ENCODE measurements around the gene DLG2. TPM values are rescaled to one million over a fixed set of nuclear protein-coding genes. Genes with fewer than 3 reads are reported as not detected.
"Not testable (repeated sequence)": the region's sequence is repeated elsewhere in the genome, so short reads cannot be mapped to it uniquely, and the experiment has no call there.

DLG2 gene
- total RNA-seq (2014; rRNA removed): 0.17 TPM in 1 of 2 replicates, not detected in the other
- polyA plus RNA-seq (2012): 0.16 TPM

DNA sequence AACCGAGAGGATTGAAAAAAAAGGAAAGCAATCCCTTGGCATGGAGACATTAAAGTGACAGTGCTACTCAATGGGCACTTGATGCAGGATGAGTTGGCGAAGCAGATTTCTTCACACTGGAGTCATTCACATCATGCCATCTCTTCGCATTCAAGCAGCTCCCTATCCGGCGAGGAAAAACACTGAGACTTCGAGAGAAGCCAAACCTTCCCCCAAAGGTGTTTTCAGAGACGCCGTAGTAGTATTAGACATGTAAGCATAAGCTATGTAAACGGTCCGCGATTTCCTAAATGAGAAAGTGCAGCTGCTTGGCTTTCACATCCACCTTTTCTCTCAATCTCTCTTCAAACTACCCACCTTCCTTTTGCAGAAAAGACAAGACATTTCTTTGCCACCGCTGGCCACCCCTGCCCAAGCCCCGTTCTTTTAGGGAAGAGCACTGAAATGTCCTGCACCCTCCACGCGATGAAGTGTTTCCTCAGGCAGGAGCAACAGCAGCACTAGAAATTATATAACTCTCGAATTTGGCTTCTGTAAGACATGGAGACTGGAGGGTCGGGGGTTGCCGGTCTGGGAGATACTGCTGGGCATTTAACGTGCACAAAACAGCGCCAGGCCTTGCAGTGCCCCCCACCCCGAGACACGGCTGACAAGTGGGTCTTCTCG lies at the start of gene DLG2:
TSS of gene DLG2 (minus strand) at position 13 of the 666 bp plus-strand sequence.
- peak; percentile 41 for DNase-seq (ENCODE audit: low read depth)

DNA sequence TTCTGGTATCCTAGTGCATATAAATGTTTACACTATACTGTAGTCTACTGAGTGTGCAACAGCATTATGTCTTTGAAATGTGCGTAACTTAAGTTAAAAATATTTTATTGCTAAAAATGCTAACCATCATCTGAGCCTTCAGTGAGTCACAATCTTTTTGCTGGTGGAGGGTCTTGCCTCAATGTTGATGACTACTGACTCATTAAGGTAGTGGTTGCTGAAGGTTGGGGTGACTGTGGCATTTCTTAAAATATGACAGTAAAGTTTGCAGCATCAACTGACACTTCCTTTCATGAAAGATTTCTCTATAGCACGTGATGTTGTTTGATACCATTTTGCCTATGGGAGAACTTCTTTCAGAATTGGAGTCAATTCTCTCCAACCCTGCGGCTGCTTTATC lies 46.2 kb upstream of the DLG2 start:
- DNase-seq (ENCODE audit: low read depth): no peak

DNA sequence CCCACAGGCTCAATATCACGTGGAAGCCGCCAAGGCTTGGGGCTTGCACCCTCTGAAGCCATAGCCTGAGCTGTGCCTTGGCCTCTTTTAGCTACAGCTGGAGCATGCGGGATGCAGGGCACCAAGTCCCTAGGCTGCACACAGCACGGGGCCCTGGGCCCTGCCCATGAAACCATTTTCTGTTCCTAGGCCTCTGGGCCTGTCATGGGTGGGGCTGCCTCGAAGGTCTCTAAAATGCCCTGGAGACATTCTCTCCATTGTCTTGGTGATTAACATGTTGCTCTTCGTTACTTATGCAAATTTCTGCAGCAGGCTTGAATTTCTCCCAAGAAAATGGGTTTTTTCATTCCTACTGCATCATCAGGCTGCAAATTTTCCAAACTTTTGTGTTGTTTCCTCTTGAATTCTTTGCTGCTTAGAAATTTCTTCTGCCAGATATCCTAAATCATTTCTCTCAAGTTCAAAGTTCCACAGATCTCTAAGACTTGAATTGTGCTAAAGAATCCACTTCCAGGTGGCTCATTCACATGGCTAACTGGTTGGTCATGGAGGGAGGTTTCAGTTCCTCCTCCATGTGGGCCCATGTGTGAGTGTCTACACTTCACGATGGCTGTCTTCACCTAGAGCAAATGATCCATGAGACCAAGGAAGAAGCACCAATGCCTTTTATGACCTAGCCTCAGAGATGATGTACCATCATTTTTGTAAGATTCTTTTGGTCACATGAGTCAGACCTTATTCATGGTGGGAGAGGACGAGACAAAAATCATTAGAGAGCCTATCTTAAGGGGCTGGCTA lies 45.2 kb upstream of the DLG2 start:
- no peak for DNase-seq (ENCODE audit: low read depth)

DNA sequence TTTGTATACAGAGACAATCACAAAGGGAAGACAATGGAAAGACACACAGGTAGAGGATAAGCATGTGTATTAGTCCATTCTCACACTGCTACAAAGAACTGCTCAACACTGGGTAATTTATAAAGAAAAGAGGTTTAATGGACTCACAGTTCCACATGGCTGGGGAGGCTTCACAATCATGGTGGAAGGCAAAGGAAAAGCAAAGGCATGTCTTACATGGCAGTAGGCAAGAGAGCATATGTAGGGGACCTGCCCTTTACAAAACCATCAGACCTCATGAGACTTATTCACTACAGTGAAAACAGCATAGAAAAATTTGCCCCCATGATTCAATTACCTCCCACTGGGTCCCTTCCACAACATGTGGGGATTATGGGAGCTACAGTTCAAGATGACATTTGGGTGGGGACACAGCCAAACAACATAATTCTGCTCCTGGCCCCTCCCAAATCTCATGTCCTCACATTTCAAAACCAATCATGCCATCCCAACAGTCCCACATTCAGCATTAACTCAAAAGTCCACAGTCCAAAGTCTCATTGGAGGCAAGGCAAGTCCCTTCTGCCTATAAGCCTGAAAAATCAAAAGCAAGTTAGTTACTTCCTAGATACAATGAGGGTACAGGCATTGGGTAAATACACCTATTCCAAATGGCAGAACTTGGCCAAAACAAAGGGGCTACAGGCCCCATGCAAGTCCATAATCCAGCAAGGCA lies 44.0 kb upstream of the DLG2 start:
- DNase-seq (ENCODE audit: low read depth): not testable (repeated sequence)

DNA sequence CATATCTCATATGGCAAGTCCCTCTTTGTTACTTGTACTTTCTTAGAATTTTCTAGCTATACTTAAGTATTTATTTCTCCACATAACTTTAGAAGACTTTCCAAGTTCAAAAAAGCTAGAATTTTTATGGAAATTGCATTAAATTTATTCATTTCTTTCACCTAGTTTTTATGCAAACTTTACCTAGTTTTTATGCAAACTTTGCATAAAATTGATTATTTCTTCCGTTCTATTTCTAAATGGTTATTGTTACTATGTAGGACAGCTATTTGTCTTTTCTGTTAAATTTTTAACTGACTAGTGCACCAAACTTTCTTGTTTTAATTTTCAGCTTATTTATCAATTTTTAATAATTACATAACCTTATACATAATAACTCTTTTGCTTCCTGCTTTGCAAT lies 41.0 kb upstream of the DLG2 start:
- DNase-seq (ENCODE audit: low read depth): no peak

DNA sequence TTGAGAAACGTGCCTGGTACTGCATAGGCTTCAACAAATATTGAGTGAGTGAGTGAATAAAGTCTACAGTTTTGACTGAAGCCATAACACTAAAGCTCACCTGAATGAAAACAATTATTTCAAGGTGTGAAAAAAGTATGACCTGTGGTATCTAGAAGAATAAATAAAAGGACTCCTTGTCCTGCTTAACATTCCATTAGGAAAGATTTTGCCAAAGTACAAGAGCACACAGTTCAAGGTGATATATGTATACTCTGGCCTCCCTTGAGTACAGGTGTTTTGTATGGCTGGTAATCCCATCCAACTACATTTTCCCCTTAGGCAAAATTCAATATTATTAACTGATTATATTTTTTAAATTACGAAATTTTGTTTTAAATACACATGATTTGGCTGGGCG lies 39.5 kb upstream of the DLG2 start:
- no peak for DNase-seq (ENCODE audit: low read depth)

DNA sequence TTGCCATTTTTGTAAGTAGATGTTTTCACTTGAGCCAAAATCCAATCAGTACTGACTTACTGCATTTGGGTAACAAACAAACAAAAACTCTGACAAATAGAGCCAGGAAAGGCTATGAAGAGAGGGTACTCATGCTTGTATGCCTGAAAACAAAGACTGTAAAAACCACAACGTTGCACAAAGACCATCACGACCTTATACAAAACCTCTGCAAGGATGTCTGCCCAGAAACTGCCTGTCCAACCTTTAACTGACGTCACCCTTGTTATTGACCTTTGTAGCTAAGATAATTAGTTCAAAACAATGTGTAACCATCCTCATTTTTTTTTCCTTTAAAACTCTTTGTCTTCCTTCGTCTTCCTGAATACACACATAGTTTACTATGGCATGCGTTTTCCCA lies 38.6 kb upstream of the DLG2 start:
- DNase-seq (ENCODE audit: low read depth): no peak

DNA sequence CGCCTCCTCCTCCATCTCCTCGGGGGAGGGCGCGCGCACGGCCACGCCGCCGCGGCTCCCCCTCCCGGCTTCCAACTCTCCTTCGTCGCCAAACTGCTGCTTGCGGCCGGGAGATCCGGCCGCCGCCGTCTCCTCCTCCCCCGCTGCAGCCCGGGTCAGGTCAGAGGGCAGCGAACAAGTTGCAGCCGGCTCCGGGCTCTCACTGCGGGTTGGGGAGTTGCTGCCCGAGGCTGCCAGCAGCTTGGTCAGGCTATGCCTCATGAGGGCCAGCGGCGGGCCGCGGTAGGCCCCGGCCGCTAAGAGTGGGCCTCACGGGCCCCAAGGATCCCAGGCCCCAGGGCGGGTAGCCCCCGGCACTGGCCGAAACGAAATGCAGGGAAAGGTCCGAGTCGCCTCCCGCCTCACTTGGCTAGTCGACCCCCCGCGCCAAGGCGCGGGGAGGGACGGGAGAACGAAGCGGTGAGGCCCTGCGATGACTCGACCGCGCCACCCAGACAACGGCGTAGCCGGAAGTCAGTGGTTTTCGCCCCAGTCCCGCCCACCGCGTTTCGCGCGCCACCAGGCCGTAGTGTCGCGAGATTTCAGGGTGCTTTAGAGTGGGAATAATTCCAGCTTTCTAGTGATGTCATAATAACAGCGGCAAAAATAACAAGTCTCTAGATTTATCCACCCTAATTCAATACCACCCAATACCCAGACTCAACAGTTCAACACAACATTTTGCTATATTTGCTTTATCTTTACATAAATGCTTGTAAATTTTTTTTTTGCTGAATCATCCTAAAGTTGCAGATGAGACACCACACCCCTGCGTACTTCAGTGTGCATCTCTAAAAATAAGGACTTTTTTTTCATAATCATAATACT lies 37.7 kb upstream of the DLG2 start, which contains the start of gene CREBZF:
TSS of gene CREBZF (minus strand) at position 515 of the 867 bp plus-strand sequence. CDS start at position 261, 254 bp downstream.
- peak; percentile 94 for DNase-seq (ENCODE audit: low read depth)

DNA sequence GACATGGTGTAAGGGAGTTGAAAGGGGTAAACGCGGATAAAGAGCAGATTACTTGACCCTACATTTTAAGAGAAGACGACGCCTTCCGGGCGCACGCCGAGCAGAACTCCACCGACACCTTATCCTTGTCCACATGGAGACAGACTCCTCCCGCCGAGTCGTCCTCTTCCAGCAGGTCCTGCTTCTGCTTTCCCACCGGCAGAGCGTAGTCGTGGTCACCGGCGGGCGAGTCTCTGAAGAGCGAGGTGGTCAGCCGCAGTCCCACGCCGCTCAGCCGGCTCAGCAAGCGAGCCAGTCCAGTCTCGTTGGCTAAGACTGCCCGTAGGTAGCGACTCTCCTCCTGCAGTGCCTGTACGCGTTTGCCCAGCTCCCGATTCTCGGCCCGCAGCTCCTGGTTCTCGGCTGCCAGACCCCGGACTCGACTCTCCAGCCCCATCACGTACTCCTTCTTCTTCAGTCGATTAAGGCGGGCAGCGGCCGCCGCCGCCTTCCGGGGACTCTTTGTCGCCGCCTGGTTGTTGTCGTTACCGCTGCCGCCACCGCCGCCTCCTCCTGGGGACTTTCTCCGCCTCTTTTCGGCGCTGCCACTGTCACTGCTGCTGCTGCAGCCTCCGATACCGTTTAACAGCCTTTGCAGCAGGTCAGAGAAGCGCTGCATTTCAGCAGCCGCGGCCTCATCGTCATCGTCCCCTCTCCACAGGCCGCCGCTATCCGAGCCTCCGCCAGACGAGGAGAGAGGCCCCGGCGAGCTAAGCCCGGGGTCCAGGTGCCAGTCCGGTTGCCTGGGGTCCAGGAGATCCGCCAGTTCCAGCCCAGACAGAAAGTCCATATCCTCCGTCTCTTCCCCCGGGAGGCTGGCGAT lies 36.8 kb upstream of the DLG2 start:
- DNase-seq (ENCODE audit: low read depth): peak; percentile 56

DNA sequence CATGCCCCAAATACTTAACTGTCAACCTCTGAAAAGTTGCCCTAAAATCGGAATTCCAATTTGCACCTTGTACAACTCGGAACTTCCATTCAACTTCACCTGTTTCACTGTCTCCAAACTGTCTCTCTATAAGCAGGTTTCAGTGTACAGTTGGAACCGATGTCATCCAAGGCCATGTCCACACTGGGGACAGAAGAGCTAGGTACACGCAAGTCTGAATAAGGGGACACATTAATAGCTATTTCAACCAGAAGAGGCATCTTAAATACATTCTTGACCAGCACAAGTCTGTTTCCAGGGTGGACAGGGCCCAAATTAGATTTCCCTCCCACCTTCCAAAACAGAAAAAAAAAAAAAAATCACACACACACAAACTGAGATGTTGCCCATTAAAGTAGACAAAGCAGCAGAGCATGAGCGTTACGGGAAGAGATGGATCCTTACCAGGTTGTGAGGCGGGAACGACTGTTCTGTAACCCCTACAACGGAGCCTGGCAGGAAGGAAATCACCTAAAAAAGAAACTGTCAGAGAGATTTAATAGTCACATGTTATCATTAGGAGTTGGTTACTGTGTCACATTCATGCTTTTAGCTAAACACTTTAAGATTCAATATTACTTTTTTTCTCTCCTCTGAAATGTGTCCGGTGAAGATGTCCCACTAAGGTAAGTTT lies 36.1 kb upstream of the DLG2 start:
- peak; percentile 24 for DNase-seq (ENCODE audit: low read depth)

DNA sequence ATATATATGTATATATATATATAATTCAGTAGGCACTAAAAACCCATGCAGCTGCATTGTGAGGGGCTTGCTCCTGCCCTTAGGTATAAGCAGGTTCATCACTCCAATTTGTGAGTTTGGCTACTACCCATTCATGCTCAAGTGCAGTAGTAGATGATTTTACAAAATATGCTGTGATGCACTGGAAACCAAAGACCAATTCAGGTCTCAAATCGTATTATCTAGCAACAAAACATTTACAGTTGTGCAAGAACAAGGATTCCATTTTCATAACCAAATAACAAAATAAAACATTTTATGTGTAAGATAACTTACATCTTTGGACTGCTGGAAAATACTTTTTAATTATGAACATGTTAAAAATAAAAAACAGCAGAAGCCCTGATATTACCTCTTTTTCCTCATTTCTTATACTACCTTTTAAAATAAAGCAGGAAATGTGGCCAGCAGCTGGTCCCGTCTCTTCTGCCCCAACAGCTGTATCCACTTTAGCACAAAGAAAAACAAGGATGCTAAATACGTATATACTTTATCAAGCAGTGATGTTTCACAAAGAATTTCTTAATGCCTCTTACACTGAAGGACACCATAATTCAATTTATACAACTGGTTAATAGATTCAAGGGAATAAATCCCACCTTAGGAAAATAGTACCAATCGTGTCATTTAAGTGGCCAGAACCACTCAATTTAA lies 35.0 kb upstream of the DLG2 start:
- peak; percentile 55 for DNase-seq (ENCODE audit: low read depth)

DNA sequence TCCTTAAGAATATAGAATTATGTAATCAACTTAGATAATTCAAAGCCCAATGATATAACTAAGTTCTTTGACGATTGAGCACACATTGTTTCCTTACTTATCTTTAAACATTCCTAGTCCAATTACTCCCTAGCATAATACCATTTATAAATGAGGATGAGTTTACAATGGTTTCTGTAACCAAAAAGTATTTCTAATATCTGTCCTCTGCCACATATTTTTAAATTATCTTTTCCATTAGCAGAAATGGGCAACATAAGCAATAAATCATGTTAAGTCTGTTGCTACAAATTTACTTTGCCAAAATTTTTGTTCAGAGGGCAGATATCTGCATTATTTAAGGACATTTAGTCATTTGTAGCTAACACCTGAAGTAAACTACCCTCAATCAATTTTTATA lies 31.0 kb upstream of the DLG2 start:
- no peak for DNase-seq (ENCODE audit: low read depth)

DNA sequence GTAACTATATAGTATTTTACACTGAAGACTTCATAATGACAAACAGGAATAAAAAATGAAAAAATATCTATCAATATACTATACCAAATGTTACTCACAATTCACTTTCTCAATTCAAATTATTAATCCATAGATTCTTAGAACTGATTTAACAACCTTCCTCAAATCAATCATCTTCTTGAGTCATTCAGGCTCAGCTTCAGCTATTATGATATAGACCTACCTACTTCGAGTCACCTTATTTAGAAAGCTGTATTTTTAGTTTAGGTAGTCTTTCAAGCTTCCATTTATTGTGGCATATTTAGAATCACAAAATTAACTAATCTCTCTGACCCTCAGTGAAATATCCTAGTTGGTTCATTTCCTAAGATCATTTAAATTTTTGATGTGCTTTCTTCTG lies 29.6 kb upstream of the DLG2 start:
- no peak for DNase-seq (ENCODE audit: low read depth)

DNA sequence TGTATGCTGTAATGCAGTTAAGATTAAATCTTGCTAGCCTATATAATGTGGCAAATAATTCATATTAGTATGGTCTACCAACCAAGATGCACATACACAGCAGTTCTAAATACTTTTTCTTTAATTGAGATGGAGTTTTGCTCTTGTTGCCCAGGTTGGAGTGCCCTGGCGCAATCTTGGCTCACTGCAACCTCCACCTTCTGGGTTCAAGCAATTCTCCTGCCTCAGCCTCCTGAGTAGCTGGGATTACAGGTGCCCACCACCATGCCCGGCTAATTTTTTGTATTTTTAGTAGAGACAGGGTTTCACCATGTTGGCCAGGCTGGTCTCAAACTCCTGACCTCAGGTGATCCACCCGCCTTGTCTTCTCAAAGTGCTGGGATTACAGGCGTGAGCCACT lies 27.2 kb upstream of the DLG2 start:
- not testable (repeated sequence) for DNase-seq (ENCODE audit: low read depth)

DNA sequence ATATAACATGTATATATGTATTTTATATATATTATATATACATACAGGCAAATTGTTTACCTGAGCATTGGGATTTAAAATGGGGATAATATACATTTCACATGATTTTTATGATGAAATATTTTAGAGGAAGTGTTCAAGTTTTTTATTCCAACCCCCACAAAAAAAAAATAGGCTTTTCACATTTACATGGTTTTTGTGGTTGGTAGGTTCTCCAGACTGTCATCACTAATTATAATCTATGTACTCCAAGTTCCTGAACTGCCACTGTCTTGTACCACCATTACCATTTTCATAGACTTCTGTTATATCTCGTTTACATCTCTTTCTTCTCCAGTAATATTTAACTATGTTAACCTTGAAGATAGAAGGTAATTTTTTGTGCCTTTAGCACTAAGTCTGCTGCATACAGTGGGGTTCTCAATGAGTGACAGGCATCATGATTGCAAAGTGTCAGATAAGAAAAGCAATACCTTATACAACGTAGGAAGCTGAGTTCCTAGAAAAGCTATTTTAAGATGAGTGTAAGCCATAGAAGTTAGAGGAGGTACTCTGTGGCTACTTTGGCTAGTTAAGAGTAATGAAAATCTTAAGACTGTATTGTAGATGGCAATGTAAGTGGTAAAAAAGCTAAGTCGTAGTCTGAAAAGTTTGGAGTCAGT lies 25.8 kb upstream of the DLG2 start:
- DNase-seq (ENCODE audit: low read depth): no peak

DNA sequence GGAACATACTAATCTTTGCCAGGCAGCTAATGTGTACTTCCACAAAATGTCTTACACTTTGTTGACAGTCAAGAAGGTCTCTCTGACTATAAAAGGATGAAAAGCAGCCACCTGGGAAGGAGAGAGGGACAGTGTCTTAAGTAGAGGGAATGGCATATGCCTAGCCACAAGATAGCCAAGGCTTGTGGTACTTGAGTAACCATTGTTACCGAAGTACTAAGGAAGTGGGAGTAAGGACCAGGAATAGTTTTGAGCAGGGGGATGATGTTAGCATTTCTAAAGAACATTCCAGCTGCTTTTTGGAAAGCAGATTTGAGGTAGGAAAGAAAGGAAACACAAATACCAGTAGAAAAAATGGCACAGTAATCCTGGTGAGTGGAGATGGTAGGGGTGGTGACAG lies 24.0 kb upstream of the DLG2 start:
- DNase-seq (ENCODE audit: low read depth): no peak

DNA sequence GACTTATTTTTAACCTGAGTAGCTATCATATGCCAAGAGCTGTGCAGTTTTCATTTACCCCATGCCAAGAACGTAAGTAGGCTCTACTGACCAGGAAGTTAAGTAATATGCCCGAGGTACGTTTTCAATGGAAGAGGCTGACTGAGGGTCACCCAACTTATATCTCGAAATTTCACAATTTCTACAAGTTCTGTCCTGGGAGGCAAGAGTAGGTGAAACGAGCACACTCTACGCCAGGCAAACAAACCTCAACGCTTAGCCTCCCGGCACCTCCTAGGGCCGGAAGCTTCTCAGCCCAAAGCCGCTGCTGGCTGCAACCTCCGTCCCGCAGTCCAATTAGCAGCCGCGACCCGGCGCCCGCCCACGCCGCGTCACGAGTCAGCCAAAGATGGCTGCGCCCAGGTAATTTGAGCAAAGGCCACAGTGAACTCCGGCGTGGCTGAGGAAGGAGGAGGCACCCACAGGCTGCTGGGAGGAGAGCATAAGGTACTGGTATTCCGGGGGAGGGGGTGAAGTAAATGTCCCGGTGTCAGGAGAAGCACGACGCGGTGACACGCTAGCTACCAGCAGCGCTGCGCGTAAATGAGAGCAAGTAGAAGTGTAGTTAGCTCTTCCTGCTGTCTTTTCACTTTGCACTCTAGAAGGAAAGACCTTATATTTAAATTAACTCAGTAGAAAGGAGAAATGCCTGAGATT lies 20.6 kb upstream of the DLG2 start, which contains the start of gene TMEM126A:
TSS of gene TMEM126A (plus strand) at position 364 of the 696 bp plus-strand sequence. CDS start 2,289 bp downstream, outside the sequence.
- DNase-seq (ENCODE audit: low read depth): peak; percentile 77

DNA sequence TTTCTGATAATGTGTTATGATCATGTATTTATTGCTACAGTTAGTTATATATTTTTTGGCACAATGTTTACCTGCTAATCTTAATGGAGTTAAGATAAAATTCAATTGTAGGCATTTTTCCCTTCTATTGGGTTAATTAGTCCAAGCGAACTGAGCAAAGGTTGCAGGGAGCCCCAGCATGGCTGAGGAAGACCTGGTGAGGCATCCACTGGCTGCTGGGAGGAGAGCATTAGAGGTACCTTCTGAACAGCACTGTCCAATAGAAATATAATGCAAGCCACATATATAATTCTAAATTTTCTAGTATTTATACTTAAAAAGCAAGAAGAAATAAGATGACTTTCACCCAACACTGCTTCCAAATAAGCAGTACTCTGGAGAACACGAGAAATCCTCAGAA lies 19.9 kb upstream of the DLG2 start:
- no peak for DNase-seq (ENCODE audit: low read depth)

Data from LHCN-M2 (cell line).